ENCODE data around the gene SCP2D1.
A peak's percentile ranks its signal among the peaks of the same experiment; 100 is the strongest.
"Not testable (repeated sequence)": the region's sequence is repeated elsewhere in the genome, so short reads cannot be mapped to it uniquely, and the experiment has no call there.

Gene SCP2D1

DNA sequence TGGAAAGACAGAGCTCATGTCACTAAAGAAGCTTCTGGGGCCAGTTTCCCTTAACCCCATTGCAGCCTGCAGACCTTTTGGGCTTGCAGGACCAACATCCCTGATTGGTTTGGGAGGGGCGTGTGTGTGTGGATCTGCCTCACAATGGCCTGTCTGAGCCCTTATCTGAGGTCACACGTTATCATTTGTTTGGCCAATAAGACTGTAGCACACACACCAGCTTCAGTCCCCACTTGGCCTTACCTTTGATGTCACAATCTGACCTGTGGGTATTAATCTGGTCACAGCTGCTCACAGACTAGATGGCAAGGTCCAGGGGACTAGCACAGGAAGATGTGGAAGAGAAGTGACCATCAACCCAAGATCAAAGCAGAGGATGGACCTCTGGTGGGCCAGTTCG, at the start of gene SCP2D1:
Gene SCP2D1 (plus strand): TSS at position 301 of the 400 bp plus-strand sequence. CDS start 33 bp downstream, at position 334.
- DNase-seq: no peak

DNA sequence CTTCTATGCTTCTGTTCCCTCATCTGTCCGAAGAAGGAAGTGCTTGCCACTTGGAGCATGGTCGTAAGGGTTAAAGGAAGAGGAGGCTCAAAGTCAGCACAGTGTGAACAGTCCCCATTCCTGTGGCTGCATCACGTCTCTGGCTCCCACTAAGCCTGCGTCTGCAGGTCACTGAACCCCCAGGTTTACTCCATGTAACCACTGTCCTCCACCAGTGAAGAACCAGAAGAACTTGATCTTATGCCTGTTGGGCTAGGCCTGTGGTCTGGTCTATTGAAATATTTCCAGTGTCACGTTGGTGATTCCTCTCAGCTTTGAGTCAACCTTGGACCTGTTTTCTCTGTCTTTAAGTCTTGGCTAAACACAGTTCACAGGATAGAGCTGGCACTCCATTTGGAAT, 45.9 kb upstream of the SCP2D1 start:
- no peak for DNase-seq

DNA sequence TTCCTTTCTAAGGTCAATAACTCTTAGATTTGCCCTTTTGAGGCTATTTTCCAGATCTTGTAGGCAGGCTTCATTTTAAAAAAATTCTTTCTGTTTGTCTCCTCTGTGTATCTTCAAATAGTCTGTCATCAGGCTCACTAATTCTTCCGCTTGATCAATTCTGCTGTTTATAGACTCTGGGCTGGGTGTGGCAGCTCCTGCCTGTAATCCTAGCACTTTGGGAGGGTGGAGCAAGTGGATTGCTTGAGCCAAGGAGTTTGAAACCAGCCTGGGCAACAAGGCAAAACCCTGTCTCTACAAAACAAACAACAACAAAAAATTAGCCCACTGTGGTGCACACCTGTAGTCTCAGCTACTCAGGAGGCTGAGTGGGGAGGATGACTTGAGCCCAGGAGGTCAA, 40.0 kb upstream of the SCP2D1 start:
- DNase-seq: no peak

DNA sequence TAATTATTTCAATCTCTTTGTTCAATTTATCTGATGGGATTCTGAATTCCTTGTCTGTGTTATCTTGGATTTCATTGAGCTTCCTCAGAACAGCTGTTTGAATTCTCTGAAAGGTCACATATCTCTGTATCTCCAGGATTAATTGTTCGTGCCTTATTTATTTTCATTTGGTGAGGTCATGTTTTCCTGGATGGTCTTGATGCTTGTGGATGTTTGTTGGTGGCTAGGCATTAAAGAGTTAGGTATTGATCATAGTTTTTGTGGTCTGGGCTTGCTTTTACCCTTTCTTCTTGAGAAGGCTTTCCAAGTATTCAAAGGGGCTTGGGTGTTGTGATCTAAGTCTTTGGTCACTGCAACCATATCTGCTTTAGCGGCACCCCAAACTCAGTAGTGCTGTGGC, 39.4 kb upstream of the SCP2D1 start:
- no peak for DNase-seq

DNA sequence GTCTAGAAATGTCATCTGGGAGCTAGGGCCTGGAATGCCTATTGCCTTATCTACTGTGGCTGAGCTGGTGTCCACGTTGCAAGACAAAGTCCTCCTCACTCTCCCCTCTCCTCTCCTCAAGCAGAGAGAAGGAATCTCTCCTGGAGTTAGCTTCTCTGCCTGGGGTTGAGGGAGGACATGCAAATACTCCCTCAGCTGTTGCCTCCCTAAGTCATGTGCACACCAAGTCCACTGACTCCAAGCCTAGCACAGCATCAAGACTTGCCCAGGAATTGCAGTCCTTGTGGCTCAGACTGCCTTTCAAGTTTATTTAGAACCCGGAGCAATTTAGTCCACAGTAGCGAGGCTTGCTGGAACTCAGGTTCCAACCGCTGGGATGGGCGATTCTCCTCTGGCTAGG, 38.0 kb upstream of the SCP2D1 start:
- no peak for DNase-seq

DNA sequence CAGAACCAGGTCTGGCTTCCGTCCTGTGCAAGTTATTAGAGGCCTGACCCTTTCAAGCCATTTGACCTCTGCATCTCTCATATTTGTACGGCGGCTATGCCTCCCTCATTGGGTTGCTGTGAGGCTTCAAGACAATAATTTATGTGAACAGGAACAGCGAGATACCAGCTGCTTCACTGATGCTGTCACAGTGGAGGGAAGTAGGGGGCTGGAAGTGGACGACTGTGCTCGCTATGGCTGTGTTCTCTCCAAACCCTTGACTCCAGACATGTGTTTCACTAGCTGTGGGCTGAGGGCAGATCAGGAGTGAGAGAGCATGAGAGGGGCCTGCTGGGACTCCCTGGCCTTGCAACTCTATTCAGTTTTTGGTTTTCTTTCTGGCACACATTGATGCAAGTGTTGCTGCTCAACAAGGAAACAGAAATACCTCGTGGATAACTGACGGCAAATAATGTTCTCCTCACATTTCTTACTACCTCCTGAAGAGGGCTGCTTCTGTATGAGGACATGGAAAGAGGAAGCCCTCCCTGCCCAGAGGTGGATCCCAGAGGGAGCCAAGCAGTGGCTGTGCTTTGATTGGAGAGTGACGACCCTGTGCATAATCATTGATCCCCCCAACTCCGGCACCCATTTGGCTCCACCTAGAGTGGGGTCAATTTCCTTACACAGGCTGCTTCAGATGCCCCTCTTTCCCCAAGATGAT, 34.7 kb upstream of the SCP2D1 start:
- DNase-seq: no peak

DNA sequence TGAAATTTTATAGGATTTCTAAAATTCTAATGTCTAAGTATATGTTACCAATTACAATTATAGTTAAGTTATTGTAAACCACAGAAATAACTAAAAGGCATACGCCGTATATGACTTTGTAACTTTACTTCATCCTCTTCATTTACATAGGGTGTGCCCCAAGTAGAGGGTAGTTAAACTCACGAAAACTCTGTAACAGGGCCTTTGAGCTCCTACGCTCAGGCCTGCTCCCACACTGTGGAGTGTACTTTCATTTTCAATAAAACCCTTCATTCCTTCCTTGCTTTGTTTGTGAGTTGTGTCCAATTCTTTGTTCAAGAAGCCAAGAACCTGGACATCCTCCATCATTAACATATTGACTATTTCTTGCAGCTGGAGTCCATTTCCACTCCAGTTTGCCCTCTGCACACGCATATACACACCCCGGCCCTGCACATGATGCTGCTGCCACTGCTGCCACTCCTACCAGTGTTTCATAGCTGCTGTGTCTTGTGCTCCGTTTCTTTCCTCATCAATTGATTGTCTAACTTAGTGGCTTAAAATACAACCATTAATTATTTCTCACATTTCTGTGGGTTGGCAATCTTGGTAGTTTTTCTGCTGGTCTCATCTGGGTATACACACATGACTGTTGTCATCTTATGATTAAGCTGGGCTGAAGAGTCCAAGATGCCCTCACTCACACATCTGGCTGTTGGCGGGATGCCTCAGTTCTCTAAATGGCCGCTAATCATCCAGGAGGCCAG, 33.0 kb upstream of the SCP2D1 start:
- no peak for DNase-seq

DNA sequence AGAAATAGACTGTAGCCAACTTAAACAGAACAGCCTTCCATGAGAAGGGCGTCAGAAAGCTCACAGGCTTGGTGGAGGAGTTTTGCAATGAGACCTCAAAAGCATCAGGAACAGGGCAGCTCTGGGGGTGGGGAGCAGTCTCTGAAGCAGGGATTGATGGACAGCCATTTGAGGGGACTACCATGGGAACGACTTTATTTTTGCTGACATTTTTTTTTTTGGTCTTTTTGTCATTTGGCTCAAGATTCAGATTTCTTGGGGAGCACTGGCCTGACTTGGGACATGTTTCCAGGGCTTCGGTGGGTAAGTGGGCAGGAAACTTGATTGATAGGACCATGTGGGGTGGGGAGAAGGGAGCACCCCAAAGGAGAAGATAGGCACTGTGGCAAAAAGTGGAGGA, 32.1 kb upstream of the SCP2D1 start:
- DNase-seq: no peak

DNA sequence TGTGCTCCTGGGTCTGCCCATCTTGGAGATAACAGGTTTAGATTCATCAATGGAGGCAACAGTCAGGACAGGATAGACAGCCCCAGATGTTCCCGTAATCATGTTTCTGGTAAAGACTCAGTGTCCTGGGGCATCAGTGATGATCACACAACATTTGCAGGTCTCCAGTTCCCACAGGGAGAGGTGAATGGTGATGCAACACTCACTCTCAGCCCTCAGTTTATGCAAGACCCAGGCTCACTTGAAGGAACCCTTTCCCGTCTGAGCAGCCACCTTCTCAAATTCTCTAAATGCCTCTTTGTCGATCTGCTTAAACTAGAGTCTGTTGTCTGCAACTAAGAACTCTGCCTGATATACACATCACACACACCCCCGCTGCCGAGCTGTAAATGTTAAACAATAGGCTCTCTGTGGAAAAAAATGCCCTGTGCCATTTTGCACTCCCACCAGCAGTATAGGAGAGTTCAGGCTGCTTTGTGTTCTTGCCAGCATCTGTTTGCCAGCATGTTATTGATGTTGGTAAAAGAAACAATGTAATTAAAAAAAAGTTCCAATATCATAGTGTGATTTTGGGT, 30.1 kb upstream of the SCP2D1 start:
- DNase-seq: no peak

DNA sequence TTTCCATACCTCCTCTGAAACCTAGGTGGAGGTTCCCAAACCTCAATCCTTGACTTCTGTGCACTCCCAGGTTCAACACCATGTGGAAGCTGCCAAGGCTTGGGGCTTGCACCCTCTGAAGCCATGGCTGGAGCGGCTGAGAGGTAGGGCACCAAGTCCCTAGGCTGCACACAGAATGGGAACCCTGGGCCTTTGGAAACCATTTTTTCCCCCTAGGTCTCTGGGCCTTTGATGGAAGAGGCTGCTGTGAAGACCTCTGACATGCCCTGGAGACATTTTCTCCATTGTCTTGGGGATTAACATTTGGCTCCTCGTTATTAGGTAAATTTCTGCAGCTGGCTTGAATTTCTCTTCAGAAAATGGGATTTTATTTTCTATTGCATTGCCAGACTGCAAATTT, 26.5 kb upstream of the SCP2D1 start:
- not testable (repeated sequence) for DNase-seq

DNA sequence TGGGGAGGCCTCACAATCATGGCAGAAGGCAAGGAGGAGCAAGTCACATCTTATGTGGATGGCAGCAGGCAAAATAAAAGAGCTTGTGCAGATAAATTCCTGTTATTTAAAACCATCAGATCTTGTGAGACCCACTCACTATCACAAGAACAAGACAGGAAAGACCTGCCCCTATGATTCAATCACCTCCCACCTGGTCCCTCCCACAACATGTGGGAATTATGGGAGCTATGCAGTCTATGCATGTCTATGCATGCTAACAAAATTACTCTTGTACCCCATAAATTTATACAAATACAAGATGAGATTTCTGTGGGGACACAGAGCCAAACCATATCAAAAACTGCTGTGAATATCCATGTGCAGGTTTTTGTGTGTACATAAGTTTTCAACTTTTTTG, 25.6 kb upstream of the SCP2D1 start:
- DNase-seq: no peak

DNA sequence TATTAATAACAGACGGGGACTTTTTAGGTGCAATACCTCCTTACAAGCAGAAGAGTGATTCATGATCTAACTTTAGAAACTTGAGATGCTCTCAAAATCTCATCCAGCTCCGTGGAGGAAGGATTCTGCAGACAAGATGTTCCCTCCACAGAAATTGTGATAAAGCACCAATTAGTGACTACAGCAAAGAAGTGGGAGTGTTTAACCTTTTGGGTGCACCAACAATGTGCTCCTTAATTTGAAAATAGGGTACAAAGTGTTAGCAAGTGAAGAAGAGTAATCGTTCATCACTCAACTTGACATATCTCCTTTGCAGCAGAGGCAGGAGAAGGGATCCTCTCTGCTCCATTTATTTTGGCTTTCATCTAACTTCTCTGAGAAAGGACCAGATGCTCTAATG, 22.8 kb upstream of the SCP2D1 start:
- no peak for DNase-seq

DNA sequence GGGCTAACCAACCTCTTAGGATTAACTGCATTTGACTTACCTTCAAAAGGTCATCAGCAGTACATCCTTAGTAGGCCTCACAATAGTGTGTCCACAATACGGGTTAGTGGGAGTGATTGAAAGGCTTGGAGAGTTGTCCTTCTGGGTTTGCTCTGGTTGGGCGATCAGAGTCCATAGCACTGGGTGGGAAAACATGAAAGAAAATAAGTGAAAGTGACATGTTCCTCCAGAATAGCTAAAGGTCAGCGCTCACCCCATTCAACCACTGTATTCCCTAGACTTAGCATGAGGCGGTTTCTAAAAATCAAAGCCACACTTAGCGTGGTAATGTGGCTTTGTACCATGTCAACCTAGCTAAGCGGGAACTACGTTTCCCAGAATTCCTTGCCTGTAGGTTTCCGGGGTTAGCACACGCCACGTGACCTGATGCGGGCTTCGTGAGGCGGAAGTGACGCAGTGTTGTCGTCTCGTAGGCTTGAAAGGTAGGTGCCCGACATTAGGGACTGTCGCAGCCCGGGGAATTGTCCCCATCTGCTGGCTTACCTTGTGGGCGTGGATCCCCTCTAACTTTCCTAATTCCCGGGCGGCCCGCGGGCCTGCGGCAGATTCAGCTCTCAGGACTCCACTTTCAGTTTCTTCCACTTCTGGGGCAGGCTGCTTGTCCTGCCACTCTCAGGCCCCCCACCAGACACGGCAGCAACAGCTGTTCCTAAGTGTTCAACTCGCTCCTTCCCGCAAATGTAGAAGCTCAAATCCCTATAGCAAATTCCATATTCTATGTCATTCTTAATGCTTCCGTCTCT, 19.8 kb upstream of the SCP2D1 start:
- peak; percentile 94 for DNase-seq

DNA sequence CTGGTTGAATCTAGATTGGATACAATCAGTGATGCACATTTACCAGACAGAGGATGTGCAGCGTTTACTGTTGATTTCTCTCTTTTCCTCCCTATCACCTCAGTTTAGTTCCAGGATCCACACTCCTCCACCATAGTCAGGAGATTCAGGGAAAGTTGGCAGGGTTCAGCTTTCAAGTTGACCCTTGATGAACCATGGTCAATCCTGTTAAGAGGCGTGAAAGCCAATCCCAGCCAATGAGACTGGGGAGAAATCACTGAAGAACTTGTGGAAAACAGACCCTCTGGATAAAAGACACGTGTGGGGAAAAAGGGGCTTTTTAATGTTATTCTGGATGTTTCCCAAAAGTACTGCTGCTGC, 19.2 kb upstream of the SCP2D1 start:
- no peak for DNase-seq

DNA sequence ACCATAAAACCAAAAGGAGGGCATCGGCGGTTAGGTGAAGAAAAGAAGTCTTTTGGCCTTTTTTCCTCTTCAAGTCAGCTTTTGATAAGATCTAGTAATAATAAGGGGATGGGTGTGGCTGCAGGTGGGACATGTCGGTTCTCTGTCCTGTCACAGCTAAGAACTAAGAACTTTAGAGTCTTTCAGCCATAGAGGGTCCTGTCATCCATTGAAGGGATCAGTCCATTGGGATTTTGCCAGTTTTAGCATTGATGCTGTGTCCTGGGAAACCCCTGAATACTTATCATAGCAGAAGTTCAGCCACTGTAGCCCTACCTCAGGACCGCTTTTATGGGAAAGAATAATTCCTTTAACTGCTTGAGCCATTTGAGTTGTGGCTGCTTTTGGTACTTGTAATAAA, 18.2 kb upstream of the SCP2D1 start:
- no peak for DNase-seq

DNA sequence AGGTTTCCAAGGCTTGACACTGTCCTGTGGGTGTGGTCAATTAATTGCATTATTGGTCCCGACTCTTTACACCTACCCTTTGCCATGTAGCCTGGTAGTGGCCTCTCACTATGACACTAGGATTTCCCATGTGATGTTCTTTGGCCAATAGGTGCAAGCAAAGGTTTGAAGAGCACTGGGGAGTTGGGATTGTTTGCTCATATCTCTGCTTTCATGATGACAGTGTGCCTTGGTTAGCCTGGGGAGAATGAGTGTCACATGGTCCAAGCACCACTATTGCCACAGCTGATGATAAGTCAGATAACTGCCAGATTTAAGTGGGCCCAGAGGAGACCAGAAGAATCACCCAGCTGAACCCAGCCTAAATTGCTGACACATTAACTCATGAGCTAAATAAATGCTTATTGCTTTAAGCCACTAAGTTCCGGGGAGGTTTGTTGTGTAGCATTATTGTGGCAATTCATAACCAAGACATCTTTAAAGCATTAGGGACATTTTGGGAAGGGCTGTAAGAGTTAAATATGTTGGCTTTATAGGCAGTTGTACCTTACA, 17.2 kb upstream of the SCP2D1 start:
- DNase-seq: no peak

DNA sequence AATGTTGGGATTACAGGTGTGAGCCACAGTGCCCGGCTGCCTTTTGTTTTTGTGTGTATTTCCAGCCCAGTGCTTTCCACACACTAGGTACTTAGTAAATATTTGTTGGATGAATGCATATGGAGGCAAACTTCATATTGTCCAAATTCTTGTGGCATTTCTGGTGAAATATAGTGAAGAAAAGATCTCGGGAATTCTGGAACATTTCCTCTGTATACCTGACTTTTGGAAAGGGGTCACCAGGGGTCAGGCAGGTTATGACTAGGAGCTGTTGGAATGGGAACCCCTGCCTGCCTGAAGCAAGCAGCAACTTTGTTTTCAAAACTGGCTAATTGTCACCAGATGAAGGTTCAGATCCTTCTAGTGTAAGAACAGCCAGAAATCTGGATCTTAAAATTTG, 12.1 kb upstream of the SCP2D1 start:
- no peak for DNase-seq

DNA sequence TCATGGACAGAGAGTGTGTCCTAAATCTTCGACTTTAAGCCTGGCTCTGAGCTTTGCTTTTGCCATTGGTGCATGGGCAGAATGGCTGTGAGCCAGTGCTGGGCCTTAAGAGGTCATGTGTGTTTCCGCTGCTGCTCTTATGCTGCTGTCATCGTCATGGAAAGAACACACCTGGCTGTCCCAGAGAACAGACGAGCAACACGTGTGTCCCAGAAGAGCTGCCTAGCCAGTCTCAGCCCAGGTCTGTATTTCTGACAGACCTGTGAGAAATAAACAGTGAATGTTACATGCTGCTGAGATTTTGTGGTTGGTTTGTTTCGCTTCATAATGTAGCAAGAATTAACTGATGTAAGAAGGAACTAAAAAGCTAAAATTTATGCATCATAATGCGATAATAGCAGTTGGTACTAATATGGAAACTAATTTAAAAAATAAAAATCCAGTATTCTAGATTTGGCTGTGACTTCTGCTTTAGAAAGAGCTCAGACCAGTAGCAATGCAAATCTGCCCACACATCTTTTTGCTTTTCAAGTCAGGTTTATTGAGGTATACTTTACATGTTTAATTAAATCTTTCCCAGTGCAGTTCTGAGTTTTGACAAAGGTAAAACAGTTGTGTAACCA, 11.5 kb upstream of the SCP2D1 start:
- no peak for DNase-seq

DNA sequence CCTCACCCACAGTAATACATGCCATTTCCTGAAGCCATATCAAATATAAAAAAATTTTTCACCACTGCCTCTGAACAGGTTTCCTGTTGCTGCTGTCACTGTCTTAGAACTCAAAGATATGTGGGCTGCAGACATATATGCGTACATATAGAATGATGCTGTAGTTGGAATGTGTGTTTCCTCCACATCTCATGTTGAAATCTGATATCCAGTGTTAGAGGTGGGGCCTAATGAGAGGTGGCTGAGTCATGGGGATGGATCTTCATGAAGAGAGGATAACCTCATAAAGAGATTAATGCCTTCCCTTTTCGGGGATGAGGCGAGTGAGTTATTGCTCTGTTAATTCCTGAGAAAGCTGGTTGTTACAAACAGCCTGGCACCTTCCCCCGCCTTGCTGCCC, 7.7 kb upstream of the SCP2D1 start:
- no peak for DNase-seq

DNA sequence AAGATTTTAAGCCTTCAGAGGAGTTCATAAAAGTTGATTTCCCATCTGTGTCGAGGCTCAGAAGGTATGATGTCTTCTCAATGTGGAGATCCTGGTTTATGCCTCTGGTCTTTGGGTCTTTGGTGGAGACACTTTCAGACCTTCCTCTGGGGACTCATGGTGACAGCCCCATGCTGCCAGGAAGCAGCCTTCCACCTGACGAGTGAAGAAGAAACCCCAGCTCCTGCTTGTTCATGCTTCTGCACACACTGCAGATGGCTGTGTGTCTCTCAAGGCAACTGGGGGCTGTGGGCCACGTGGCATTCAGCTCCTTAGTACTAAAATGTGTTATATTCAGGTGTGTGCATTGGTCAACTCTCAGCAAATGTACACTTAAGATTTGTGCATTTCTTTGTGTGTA, 4.9 kb upstream of the SCP2D1 start:
- no peak for DNase-seq

DNA sequence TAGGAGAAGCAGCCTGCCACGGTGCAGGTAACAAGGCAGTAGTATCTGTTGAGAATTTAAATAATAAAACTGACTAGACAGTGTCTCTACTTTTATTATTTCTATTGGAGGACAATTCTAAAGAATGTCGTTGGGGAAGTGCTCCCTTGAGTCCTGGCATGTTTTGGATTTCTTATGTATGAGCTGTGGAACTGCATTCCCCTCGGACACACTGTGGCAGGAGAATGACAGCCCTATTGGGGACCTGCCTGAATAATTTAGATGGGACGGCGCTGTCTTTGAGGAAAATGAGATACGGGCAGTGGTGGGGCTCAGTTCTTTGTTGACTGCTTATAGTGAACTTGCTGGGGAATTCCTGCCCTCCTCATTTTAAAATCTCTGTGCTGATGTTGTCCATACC, 2.4 kb upstream of the SCP2D1 start:
- no peak for DNase-seq

DNA sequence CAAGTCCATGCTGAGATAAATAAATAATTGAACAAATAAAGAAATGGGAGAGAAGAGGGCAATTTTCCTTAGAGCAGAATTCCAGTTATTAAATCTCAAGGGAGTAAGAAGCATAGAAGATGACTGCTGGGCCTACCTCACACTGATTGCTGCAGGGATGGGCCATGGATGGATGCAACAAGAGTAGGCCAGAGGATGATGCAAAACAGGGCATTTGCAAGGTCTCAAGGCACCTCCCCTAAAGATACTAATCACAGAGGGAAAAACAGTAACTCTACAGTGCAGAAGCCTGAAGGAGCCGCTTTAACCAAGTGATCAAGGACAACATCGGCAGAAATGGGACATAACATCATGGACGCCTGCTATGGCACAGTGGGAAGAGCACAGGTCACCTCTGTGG, 1.7 kb upstream of the SCP2D1 start:
- no peak for DNase-seq

Measured in SHP77 treated with DMSO at 0.1 percent for 48 hours (cell line).